GM19324 (cell line): Measurements from ENCODE around the gene CIB4.

Experiments
- ATAC-seq: cut with Tn5 transposase; IDR thresholded peaks from one replicate; pipeline ENCODE4 v1.9.1; 2021; ENCODE audit warnings: mild to moderate bottlenecking, moderate library complexity; ENCODE audit not compliant: unreplicated experiment, low FRiP score

Gene CIB4

DNA sequence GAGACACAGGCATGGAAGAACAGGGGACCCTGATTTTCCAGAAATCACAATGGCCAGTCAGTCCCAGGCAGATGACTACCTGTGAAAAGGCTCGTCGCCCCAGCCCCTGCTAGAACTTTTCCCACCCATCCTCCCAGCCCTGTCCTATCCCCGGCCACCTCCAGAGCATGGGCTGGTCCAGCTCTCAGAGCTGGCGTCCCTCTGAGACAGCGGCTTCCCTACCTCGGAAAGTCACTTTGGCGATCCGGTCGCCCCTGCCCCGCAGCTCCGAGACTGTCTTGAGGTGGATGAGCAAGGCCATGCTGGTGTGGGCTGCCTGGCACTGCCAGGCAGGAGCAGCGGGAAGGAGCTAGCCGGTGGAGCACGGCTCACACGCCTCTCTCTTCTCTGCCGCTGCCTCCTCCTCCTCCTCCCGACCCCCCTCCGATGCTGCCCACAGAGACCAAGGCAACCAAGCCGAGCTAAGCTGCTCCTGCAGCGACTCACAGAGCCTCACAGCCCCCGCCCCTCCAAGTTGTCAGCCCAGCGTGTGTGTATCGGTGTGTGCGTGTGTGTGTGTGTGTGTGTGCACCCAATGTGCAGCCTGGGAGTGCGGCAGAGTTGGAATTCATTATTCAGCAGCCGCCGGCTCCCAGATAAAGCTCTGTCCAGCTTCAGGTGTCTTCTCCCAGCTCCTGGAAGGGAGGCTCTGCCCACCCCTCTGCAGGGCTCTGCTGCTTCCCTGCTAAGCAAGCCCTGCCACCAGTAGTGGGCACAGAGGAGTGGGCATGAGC, 82.7 kb downstream of the CIB4 start:
- no peak for ATAC-seq

- no peak for ATAC-seq
Observed at GRCh38 chr2:26557244-26557925, 83.8 kb downstream of the CIB4 start.

GRCh38 chr2:26556309-26557243, 84.6 kb downstream of the CIB4 start:
- no peak for ATAC-seq

DNA sequence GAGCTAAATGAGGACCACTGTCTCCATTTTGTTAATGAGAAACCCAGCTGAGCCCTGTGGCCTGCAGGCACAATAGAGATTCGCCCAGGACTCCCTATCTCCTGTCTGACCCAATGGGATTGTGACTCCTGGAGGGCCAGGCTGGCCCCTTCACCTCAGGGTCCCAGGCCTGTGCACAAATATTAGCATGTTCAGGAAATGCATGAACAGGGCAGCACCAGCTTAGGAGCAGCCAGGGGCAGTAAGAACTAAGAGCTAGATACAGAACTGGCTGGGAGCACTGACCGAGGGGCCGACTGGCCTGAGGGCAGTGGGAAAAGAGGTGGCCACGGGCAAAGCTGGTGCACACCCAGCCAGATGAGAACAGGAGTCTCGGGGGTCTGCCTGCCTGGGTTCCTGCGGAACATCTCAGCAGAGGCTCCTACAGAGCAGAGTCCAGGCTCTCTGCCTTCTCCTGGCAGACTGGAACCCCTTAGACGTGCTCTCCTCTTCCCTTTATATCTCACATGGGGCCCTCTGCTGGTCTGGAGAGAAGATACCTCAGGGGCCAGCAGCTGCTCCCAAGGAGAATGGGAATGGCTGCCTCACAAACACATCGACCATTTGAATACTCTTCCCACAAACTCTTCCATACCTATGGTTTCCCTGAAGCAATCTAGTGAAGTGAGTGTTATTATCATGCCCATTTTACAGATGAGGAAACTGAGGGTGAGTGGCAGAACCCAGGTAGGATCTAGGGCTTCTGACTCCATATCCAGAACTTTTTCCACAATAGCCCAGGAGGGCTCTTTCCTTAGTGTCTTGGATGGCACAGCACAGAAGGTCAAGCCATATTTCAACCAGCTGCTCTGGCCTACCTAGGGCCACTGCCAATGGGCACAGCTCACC, 85.7 kb downstream of the CIB4 start:
- ATAC-seq = no peak

DNA sequence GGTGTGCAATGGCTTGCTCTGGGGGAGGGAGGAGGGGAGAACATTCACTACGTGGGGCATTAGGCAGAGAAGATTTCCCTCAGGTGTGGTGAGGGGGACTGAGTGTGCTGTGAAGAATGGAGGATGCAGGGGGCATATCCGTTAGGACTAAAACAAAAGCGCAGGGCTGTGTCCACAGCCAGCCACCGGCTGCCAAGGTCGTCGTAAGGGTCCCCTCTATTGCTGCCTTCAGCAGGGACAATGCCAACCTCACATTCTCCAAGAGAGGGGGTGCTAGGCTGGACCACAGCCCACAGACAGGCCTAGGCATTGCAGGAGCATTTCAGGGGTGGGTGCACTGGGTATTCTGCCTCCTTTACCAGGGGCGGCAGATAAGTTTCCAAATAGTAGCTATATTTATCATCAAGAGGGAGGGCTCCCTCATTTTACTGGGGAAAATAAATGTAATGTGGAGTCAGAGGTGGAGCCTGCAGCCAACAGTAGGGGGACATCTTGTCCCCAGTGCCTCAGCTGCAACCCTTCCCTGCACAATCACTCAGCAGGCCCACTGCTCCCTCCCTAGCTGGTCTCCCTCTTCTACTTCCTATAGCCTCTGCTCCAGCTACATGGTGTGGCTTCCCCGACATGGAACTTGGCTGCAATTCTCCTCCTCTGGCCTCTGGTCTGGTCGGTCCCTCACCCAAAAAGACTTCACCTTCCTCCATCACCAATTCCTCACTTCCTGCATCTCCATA, 88.4 kb downstream of the CIB4 start:
- ATAC-seq = no peak

DNA sequence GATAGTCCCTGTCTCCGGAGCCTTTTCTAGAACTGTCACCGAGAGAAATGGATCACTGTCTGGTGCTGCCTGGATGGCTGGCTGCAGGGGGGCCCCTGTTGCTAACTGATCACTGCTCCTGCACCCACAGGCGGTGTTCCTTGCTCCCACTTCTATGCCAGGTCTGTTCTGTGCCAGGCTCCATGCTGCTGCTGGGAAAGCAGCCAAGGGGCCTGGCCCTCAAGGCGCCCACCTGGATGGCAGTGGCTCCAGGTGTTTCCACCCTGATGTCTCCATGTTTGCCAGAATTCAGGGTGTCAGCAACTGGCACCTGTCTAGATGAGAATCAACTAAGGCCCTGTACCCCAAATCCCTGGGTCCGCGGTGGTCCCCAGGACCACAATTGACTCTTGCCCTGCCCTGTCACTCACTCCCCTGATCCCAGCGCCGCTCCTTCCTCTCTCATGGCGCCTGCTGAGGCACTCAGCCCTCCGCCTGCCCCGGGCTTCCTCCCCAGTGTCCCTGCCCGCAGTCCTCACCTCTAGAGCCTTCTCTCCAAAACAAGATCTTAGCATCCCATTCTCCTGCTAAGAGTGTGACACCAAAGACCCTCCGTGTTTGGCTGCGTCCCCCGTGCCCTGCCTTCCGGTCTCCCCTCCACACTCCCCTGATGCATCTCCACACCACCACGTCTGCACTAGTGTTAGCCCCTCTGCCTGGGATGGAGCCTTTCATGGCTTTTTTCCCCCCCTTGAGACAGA, 90.7 kb downstream of the CIB4 start:
- no peak for ATAC-seq

GRCh38 chr2:26542676-26543505, 98.3 kb downstream of the CIB4 start:
- ATAC-seq = no peak

DNA sequence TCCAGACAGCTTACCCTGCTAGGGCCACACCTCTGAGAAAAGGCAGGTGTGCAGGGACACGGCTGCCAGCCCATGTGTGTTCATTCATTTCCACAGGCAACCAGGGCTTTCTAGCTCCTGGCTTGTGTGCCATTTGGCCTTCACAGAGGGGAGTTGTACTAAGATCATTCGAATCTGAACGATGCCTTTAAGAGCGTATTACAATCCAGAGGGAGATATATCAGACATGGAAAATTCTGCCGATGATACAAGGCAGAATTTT, 99.0 kb downstream of the CIB4 start:
- no peak for ATAC-seq

DNA sequence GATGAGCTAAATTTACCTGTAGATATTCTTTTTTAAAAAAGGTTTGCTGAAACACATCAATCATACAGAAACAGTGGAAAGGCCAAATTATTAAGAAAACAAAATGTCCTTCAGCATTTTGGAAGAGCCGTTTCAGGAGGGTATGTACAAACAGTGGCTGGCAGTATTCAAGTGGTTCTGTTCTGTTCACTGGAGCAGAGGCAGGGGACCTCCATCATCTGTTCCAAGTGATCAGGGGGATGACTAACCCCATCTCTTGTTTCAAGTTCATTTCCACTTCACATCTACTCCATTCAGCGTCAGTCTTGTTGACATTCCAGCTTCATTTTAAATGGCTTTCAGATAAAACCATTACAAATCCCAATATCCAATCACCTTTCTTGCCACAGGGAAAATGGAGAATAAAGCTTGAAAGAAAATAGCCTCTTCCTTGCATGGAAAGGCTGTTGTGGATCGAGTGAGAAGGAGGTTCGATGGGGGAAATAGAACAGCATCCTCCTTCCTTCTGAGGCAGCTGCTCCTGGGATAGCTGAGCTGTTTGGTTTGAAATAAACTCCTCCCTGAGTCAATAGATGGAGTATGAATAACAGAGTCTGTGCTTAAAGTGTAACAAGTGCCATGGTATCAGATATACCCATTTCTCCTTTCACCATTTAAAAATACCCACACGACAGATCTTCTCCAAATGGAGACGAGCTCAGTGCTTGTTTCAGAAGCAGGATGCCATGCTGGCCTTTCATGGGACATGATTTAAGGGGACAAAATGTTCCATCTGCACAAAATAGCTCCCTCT, 99.6 kb downstream of the CIB4 start:
- ATAC-seq = no peak

GRCh38 chr2:26540961-26541360, 100.2 kb downstream of the CIB4 start:
- no peak for ATAC-seq

DNA sequence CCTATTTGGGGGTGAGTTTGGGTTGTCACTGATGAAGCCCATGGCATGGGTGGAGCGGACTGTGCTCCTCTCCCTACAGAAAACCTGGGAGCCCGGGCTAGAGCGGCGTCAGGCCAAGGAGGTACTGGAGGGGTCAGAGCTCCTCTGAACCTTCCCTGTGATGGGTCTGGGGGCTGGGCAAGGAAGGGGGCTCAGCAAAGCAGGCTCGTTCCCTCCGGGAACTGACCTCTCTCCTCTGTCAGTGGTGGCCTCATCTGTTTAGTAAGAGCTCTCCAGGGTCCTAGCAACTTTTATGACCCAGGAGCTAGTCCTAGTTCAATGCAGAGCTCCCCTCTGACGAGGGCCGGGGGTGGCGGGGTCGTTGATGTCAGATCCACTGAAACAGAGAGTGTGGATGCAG, 100.9 kb downstream of the CIB4 start:
- no peak for ATAC-seq

GRCh38 chr2:26537826-26538475, 103.2 kb downstream of the CIB4 start:
- ATAC-seq = no peak

DNA sequence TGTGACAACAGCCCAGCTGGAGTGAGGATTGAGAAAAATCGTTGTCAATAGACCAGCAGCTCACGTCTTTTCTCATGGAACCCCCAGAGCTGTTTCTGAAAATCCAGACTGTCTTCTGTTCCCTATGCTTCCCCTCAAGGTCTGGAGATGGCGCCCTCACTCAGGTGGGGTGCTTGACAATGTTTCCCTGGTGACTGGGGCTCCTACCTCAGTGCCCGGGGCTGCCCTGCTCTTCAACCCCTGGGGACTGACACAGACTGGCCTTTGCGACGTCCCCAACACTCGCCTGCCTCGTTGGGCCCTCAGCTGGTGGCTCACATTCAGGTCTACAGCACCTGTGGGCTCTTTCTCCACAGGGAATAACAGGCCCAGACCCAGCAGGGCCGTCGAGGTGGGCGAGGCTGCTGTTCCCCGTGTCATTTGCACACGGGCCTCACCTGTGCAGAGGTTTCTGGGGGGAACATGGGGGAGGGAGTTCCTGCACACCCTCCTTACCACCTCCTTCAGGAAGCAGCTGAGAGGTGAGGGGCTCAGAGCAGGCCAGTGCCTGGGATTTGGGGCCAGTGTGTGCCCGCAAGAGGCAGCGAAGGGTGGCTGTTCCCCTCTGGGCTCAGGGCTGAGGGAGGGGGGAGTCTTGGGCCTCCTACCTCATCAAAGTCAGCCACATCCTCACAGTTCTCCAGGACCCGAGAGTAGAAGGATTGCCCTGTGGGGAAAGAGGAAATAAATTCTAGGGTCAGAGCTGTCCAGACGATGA, 103.9 kb downstream of the CIB4 start:
- ATAC-seq = no peak

DNA sequence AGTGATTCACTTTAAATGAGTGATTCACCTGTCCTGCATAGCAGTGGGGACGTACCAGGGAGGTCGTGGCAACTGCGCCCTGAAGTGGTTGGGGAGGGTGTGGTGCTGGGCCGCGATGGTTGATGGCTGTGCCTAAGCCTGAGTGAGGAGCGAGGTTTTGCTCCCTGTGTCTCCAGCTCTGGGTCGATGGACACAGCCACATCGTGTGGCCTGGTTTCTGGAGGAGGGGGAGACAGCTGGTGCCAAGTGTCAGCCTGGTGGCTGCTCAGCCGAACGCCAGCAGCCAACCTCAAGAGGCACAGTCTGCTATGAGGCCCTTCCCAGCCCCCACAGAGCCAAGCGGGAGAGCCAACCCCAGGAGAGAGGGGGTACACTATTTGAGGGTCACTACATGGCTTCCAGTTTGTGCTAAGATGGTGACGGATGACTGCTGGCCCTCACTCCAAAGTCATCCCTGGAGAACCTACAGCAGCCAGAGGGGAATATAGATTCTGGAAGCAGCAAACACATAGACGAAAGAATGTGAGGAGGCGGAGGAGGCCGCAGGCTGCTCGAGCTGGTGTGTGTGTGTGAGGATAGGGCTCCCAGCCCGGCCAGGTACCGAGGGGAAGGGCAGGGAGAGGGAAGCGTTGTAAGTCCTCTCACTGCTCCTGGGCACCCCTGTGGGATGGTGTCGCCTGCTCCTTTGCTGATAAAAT, 104.6 kb downstream of the CIB4 start:
- no peak for ATAC-seq

- ATAC-seq = no peak
Observed at GRCh38 chr2:26535663-26536275, 105.4 kb downstream of the CIB4 start.
